Hepatocyte (in vitro differentiated cells): ENCODE measurements around the gene HYAL1. TPM values are rescaled to one million over a fixed set of nuclear protein-coding genes. Genes with fewer than 3 reads are reported as not detected.

Source experiments
- DNase-seq: peaks from one replicate; pipeline ENCODE4 v3.0.0-alpha.2; 2016; ENCODE audit warnings: low spot score
- H2AFZ ChIP-seq: fragments of 200-600 bp; sonication (generic); 2 replicates; pipeline ENCODE4 v1.6.0; 2016; ENCODE audit warnings: antibody characterized with exemption, mild to moderate bottlenecking
- H3K27ac ChIP-seq: fragments of 200-600 bp; sonication (generic); 2 replicates; pipeline ENCODE4 v1.5.1; 2016; ENCODE audit warnings: mild to moderate bottlenecking
- H3K27me3 ChIP-seq: fragments of 200-600 bp; sonication (generic); 2 replicates; pipeline ENCODE4 v1.6.1; 2016
- H3K36me3 ChIP-seq: fragments of 200-600 bp; sonication (generic); replicated peaks from 2 replicates; pipeline ENCODE4 v1.5.1; 2016; ENCODE audit warnings: low read depth; ENCODE audit not compliant: insufficient read depth
- H3K4me1 ChIP-seq: fragments of 200-600 bp; sonication (generic); 2 replicates; pipeline ENCODE4 v1.5.1; 2016; ENCODE audit warnings: mild to moderate bottlenecking, moderate library complexity; ENCODE audit not compliant: insufficient read depth
- H3K4me2 ChIP-seq: fragments of 200-600 bp; sonication (generic); 2 replicates; pipeline ENCODE4 v1.6.0; 2016
- H3K4me3 ChIP-seq: fragments of 200-600 bp; sonication (generic); 2 replicates; pipeline ENCODE4 v1.5.1; 2016; ENCODE audit warnings: mild to moderate bottlenecking
- H3K79me2 ChIP-seq: fragments of 200-600 bp; sonication (generic); 2 replicates; pipeline ENCODE4 v1.6.0; 2017; ENCODE audit warnings: mild to moderate bottlenecking
- H3K9me2 ChIP-seq: fragments of 200-600 bp; sonication (generic); replicated peaks from 2 replicates; pipeline ENCODE4 v1.6.0; 2017; ENCODE audit warnings: mild to moderate bottlenecking; ENCODE audit not compliant: insufficient read depth
- H3K9me3 ChIP-seq: fragments of 200-600 bp; sonication (generic); 2 replicates; pipeline ENCODE4 v1.5.1; 2016; ENCODE audit warnings: low read depth, mild to moderate bottlenecking
- H4K20me1 ChIP-seq: fragments of 200-600 bp; sonication (generic); 2 replicates; pipeline ENCODE4 v1.6.0; 2016; ENCODE audit warnings: mild to moderate bottlenecking; ENCODE audit not compliant: insufficient read depth, poor library complexity, severe bottlenecking
- EZH2 ChIP-seq: fragments of 200-600 bp; sonication (generic); IDR thresholded peaks from 2 replicates; pipeline ENCODE4 v1.6.1; 2016; ENCODE audit warnings: antibody characterized with exemption, mild to moderate bottlenecking, borderline replicate concordance
- EZH2phosphoT487 ChIP-seq: fragments of 200-600 bp; sonication (generic); IDR thresholded peaks from one replicate; pipeline ENCODE4 v1.6.1; 2018; ENCODE audit warnings: antibody characterized with exemption, mild to moderate bottlenecking, low read depth, moderate library complexity; ENCODE audit not compliant: unreplicated experiment, severe bottlenecking
- WGBS: methylation state at CpG from one replicate; pipeline ENCODE4 v1.1.6; 2016; ENCODE audit warnings: low lambda C conversion rate; ENCODE audit errors: missing lambda C conversion rate; 5-methylcytosine and 5-hydroxymethylcytosine counted together
- polyA plus RNA-seq: library from polyadenylated mRNA; unstranded; fragments of >200 nt; fragmentation: Nextera tagmentation; extraction: Ambion mirVana; gene quantifications from 2 replicates; pipeline ENCODE4 v1.2.1, GENCODE V29; 2016
- total RNA-seq: library from RNA; depleted of rRNA; stranded (reverse); fragments of >200 nt; gene quantifications from 2 replicates; pipeline ENCODE4 v1.2.3, GENCODE V29; 2014
- TF ChIP-seq, protein P1 (sequence below): fragments of 200-600 bp; sonication (generic); IDR thresholded peaks from 2 replicates; pipeline ENCODE4 v1.5.1; 2016; ENCODE audit warnings: antibody characterized with exemption, mild to moderate bottlenecking; ENCODE audit not compliant: poor library complexity

Gene HYAL1
- total and polyA plus RNA-seq, 2 experiments from 2014 or later, result 11.8 to 22.3 TPM

DNA sequence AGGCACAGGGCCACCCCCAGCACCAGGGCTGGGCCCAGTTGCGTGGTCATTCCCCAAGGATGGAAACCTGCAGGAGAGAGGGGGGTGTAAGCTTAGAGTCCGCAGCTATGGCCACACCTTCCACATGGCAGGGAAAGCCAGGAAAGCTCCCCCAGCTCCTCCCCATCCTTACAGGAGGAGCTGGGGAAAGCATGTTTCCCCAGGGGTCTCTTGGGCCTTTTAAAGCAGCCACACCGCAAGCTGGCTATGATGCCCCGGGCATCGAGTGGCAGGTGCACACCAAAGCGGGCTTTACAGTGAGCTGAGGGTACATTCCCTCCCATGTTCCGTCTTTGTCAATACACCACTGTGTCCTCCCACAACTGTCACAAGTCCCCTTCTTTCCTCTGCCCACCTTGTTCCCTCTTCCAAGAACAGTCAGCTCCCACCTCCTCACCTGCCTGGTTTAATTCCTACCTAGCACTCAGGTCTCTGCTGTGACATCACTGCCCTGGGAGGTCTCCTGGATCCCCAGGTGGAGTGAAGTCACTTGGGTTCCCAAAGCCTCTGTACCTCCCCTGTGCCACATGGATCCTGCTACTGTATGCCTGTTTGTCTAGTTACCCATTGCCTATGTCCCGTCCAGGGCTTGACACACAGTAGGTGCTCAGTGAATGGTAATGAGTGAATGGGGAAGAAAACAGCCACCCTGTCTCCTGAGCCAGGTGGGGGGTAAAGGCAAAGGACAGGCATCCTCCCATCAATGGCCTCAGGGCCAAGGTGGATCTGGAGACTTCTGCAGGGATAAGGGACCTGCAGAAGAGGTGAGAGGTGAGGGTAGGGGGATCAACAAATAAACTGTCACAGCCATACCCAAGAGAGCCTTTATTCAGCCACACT is 7.6 kb downstream of the HYAL1 start:
- peaks cover 18% of the 10 kb centered on the region for H3K79me2 ChIP-seq
- H3K9me2 ChIP-seq, result no peaks in the 10 kb centered on the region
- no peaks in the 10 kb centered on the region for H3K27me3 ChIP-seq

GRCh38 chr3:50294492-50295403 is 8.6 kb downstream of the HYAL1 start:
- Histone ChIP-seq H2AFZ (no peak overlapping the region), H3K4me1 (peaks cover 23% of the 10 kb centered on the region), H3K36me3 (no peaks in the 10 kb centered on the region), H3K79me2 (peaks cover 20% of the 10 kb centered on the region), H3K27ac (no peak overlapping the region), H3K9me3 (no peaks in the 10 kb centered on the region), H3K9me2 (no peaks in the 10 kb centered on the region), H3K27me3 (no peaks in the 10 kb centered on the region), H3K4me2 (no peak overlapping the region), H4K20me1 (no peaks in the 10 kb centered on the region), H3K4me3 (no peak overlapping the region)
- no peak for DNase-seq
- no peak for TF ChIP-seq EZH2
- TF ChIP-seq, protein P1, sequence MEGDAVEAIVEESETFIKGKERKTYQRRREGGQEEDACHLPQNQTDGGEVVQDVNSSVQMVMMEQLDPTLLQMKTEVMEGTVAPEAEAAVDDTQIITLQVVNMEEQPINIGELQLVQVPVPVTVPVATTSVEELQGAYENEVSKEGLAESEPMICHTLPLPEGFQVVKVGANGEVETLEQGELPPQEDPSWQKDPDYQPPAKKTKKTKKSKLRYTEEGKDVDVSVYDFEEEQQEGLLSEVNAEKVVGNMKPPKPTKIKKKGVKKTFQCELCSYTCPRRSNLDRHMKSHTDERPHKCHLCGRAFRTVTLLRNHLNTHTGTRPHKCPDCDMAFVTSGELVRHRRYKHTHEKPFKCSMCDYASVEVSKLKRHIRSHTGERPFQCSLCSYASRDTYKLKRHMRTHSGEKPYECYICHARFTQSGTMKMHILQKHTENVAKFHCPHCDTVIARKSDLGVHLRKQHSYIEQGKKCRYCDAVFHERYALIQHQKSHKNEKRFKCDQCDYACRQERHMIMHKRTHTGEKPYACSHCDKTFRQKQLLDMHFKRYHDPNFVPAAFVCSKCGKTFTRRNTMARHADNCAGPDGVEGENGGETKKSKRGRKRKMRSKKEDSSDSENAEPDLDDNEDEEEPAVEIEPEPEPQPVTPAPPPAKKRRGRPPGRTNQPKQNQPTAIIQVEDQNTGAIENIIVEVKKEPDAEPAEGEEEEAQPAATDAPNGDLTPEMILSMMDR, result no peak
- TF ChIP-seq EZH2phosphoT487, result no peak
- WGBS, result 96% methylated on average over 22 of the region's 22 CpGs

More for the DNA sequence above, 7.6 kb downstream of the HYAL1 start:
- no peaks in the 10 kb centered on the region for H4K20me1 ChIP-seq
- no peak overlapping the region for H2AFZ ChIP-seq
- no peak for TF ChIP-seq EZH2
- TF ChIP-seq EZH2phosphoT487, result no peak
- H3K4me1 ChIP-seq, result peaks cover 33% of the 10 kb centered on the region
- H3K4me2 ChIP-seq, result no peak overlapping the region
- H3K9me3 ChIP-seq, result no peaks in the 10 kb centered on the region
- no peaks in the 10 kb centered on the region for H3K36me3 ChIP-seq
- H3K4me3 ChIP-seq, result no peak overlapping the region
- H3K27ac ChIP-seq, result no peak overlapping the region
- WGBS, result 91% methylated on average over 8 of the region's 8 CpGs
- DNase-seq, result no peak

- peaks cover 23% of the 10 kb centered on the region for H3K4me1 ChIP-seq
- no peak overlapping the region for H2AFZ ChIP-seq
- peaks cover 20% of the 10 kb centered on the region for H3K79me2 ChIP-seq
- no peaks in the 10 kb centered on the region for H3K36me3 ChIP-seq
- no peak for DNase-seq
- no peak overlapping the region for H3K27ac ChIP-seq
- no peaks in the 10 kb centered on the region for H3K9me2 ChIP-seq
- no peaks in the 10 kb centered on the region for H3K9me3 ChIP-seq
- H4K20me1 ChIP-seq, result no peaks in the 10 kb centered on the region
- H3K4me2 ChIP-seq, result no peak overlapping the region
- 94% methylated on average over 4 of the region's 4 CpGs for WGBS
- H3K4me3 ChIP-seq, result no peak overlapping the region
- TF ChIP-seq, protein P1, result no peak
- no peak for TF ChIP-seq EZH2
- no peaks in the 10 kb centered on the region for H3K27me3 ChIP-seq
Measured at GRCh38 chr3:50294089-50294488, 9.3 kb downstream of the HYAL1 start.
